Activated naive CD8-positive, alpha-beta T cell treated with anti-CD3 and anti-CD28 coated beads, Interleukin-2, amount 10 ng/mL, durations not matched to agents 7 days and 5 days (primary cell): ENCODE measurements around the gene SYT7. TPM values are rescaled to one million over a fixed set of nuclear protein-coding genes. Genes with fewer than 3 reads are reported as not detected.
"Not testable (repeated sequence)": the region's sequence is repeated elsewhere in the genome, so short reads cannot be mapped to it uniquely, and the experiment has no call there.

Source experiments
- ATAC-seq: fragments of 150-1000 bp; cut with Tn5 transposase; one replicate; pipeline ENCODE4 v1.10.0; 2021; ENCODE audit warnings: low read depth, moderate library complexity
- POLR2A ChIA-PET: fragments of 350-600 bp; sonication (Branson Sonifier 250); formaldehyde crosslinking; loops from one replicate; lab custom pipeline; 2021; ENCODE audit warnings: antibody characterized with exemption; lab: Charles Lee
- DNase-seq: peaks from one replicate; pipeline ENCODE4 v3.0.0; 2021
- H3K27ac Mint-ChIP-seq: one replicate; pipeline ENCODE4 v1.8.0; 2022; ENCODE audit warnings: mild to moderate bottlenecking, mixed read lengths
- H3K27me3 Mint-ChIP-seq: one replicate; pipeline ENCODE4 v1.8.0; 2022; ENCODE audit warnings: mild to moderate bottlenecking, moderate library complexity, mixed read lengths
- H3K36me3 Mint-ChIP-seq: one replicate; pipeline ENCODE4 v1.8.0; 2021; ENCODE audit warnings: mild to moderate bottlenecking, mixed read lengths
- H3K4me1 Mint-ChIP-seq: one replicate; pipeline ENCODE4 v1.8.0; 2021; ENCODE audit warnings: mixed read lengths
- H3K4me3 Mint-ChIP-seq: one replicate; pipeline ENCODE4 v1.8.0; 2022; ENCODE audit warnings: mild to moderate bottlenecking, moderate library complexity, mixed read lengths
- H3K9me3 Mint-ChIP-seq: one replicate; pipeline ENCODE4 v1.8.0; 2021; ENCODE audit warnings: mixed read lengths
- total RNA-seq, 2 experiments: library from RNA; stranded (reverse); gene quantifications; one replicate each; pipeline ENCODE4 v1.2.3, GENCODE V29; 2021

SYT7 gene
- total RNA-seq, 2 experiments from 2014 or later = not detected

DNA sequence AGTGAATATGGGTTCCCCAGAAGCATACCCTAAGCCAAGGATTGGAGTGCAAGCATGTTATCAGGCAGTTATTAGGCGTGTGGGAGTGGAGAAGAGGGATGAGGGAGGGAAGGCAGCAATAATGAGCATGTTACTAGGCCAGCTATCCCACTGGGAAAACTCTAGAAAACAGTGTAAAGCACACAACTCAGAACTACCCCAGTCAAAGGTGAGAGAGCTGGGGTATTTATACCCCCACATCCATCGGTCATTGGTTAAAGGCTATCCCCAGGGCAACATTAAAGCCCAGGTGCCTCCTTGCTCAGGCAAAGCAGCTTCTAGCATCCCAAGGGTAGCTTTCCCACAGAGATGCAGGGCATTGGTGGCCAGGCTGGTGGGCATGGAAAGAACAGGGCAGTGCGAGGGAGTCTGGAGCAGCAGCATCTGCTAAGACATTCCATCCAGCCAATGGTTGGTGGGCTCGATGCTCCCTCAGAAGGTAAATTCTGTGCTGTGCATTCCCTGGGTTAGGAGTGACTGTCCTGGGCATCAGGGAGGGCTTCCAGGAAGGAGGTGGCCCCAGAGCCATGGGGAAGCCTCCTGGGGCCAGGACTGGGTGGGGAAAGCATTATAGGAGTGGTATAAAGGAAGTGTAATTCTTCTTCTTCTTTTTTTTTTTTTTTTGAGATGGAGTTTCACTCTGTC lies 93.4 kb downstream of the SYT7 start:
- POLR2A ChIA-PET = no interaction called here
- Mint-ChIP-seq H3K27me3 (no peaks in the 10 kb centered on the region), H3K36me3 (no peaks in the 10 kb centered on the region), H3K4me1 (no peaks in the 10 kb centered on the region), H3K9me3 (no peaks in the 10 kb centered on the region), H3K4me3 (no peak overlapping the region), H3K27ac (no peak overlapping the region)
- DNase-seq (no peak), ATAC-seq (no peak)

GRCh38 chr11:61486779-61487178 lies 94.1 kb downstream of the SYT7 start:
- Mint-ChIP-seq H3K4me1 (no peaks in the 10 kb centered on the region), H3K36me3 (no peaks in the 10 kb centered on the region), H3K4me3 (no peak overlapping the region), H3K27ac (no peak overlapping the region), H3K27me3 (no peaks in the 10 kb centered on the region), H3K9me3 (no peaks in the 10 kb centered on the region)
- POLR2A ChIA-PET = no interaction called here
- ATAC-seq (no peak), DNase-seq (no peak)

- no peaks in the 10 kb centered on the region for H3K36me3 Mint-ChIP-seq
- ATAC-seq (no peak), DNase-seq (no peak)
- H3K27me3 Mint-ChIP-seq = no peaks in the 10 kb centered on the region
- POLR2A ChIA-PET = no interaction called here
- H3K4me3 Mint-ChIP-seq = no peak overlapping the region
- H3K4me1 Mint-ChIP-seq = no peaks in the 10 kb centered on the region
- no peak overlapping the region for H3K27ac Mint-ChIP-seq
- H3K9me3 Mint-ChIP-seq = no peaks in the 10 kb centered on the region
Measured at GRCh38 chr11:61486011-61486620, 94.8 kb downstream of the SYT7 start.

- H3K36me3 Mint-ChIP-seq = no peaks in the 10 kb centered on the region
- H3K9me3 Mint-ChIP-seq = no peaks in the 10 kb centered on the region
- DNase-seq (no peak), ATAC-seq (no peak)
- H3K4me1 Mint-ChIP-seq = no peaks in the 10 kb centered on the region
- no peaks in the 10 kb centered on the region for H3K27me3 Mint-ChIP-seq
- no peak overlapping the region for H3K4me3 Mint-ChIP-seq
- POLR2A ChIA-PET = no interaction called here
- no peak overlapping the region for H3K27ac Mint-ChIP-seq
Measured at GRCh38 chr11:61485080-61485479, 95.8 kb downstream of the SYT7 start.

- Mint-ChIP-seq H3K27me3 (no peaks in the 10 kb centered on the region), H3K27ac (no peak overlapping the region), H3K4me3 (no peak overlapping the region), H3K9me3 (no peaks in the 10 kb centered on the region), H3K36me3 (no peaks in the 10 kb centered on the region), H3K4me1 (no peaks in the 10 kb centered on the region)
- ATAC-seq = no peak
- POLR2A ChIA-PET = no interaction called here
- DNase-seq = no peak
Measured at GRCh38 chr11:61484541-61484940, 96.3 kb downstream of the SYT7 start.

GRCh38 chr11:61482513-61482912 lies 98.4 kb downstream of the SYT7 start:
- Mint-ChIP-seq H3K36me3 (no peaks in the 10 kb centered on the region), H3K4me1 (peaks cover 5% of the 10 kb centered on the region), H3K27ac (no peak overlapping the region), H3K4me3 (no peak overlapping the region), H3K27me3 (no peaks in the 10 kb centered on the region), H3K9me3 (no peaks in the 10 kb centered on the region)
- ATAC-seq = peak; percentile 55
- peak; percentile 45 for DNase-seq
- POLR2A ChIA-PET = no interaction called here

GRCh38 chr11:61481806-61482205 lies 99.1 kb downstream of the SYT7 start:
- POLR2A ChIA-PET = no interaction called here
- Mint-ChIP-seq H3K4me3 (no peak overlapping the region), H3K9me3 (no peaks in the 10 kb centered on the region), H3K4me1 (peaks cover 5% of the 10 kb centered on the region), H3K27me3 (no peaks in the 10 kb centered on the region), H3K36me3 (no peaks in the 10 kb centered on the region), H3K27ac (no peak overlapping the region)
- no peak for DNase-seq
- no peak for ATAC-seq

- H3K36me3 Mint-ChIP-seq = no peaks in the 10 kb centered on the region
- H3K4me1 Mint-ChIP-seq = peaks cover 5% of the 10 kb centered on the region
- no peak for ATAC-seq
- no peak for DNase-seq
- H3K27me3 Mint-ChIP-seq = no peaks in the 10 kb centered on the region
- POLR2A ChIA-PET = no interaction called here
- H3K27ac Mint-ChIP-seq = no peak overlapping the region
- H3K9me3 Mint-ChIP-seq = no peaks in the 10 kb centered on the region
- H3K4me3 Mint-ChIP-seq = no peak overlapping the region
Measured at GRCh38 chr11:61480994-61481335, 99.9 kb downstream of the SYT7 start.

- POLR2A ChIA-PET = no interaction called here
- H3K4me3 Mint-ChIP-seq = no peak overlapping the region
- no peaks in the 10 kb centered on the region for H3K27me3 Mint-ChIP-seq
- no peaks in the 10 kb centered on the region for H3K9me3 Mint-ChIP-seq
- DNase-seq (no peak), ATAC-seq (no peak)
- H3K4me1 Mint-ChIP-seq = peaks cover 5% of the 10 kb centered on the region
- no peak overlapping the region for H3K27ac Mint-ChIP-seq
- H3K36me3 Mint-ChIP-seq = no peaks in the 10 kb centered on the region
Measured at GRCh38 chr11:61480261-61480993, 100.4 kb downstream of the SYT7 start.

GRCh38 chr11:61479360-61480058 lies 101.4 kb downstream of the SYT7 start:
- not testable (repeated sequence) for H3K27me3 Mint-ChIP-seq, H3K36me3 Mint-ChIP-seq, H3K9me3 Mint-ChIP-seq, H3K4me3 Mint-ChIP-seq, H3K4me1 Mint-ChIP-seq, ATAC-seq, H3K27ac Mint-ChIP-seq, DNase-seq
- POLR2A ChIA-PET = interaction anchor here (1.2 kb wide), 1 partner anchor 37 kb away, joined by 3 read pairs; no protein-coding TSS in a partner anchor

- H3K4me1 Mint-ChIP-seq = peaks cover 7% of the 10 kb centered on the region
- H3K36me3 Mint-ChIP-seq = no peaks in the 10 kb centered on the region
- ATAC-seq (peak; percentile 43), DNase-seq (peak; percentile 72)
- H3K27ac Mint-ChIP-seq = no peak overlapping the region
- no peaks in the 10 kb centered on the region for H3K9me3 Mint-ChIP-seq
- H3K27me3 Mint-ChIP-seq = no peaks in the 10 kb centered on the region
- H3K4me3 Mint-ChIP-seq = no peak overlapping the region
- POLR2A ChIA-PET = interaction anchor here (1.4 kb wide), 1 partner anchor 44 kb away, joined by 3 read pairs; no protein-coding TSS in a partner anchor
Measured at GRCh38 chr11:61477727-61478148, 103.1 kb downstream of the SYT7 start.

GRCh38 chr11:61477126-61477525 lies 103.8 kb downstream of the SYT7 start:
- no peak for DNase-seq
- Mint-ChIP-seq H3K4me1 (peaks cover 7% of the 10 kb centered on the region), H3K27me3 (no peaks in the 10 kb centered on the region), H3K9me3 (no peaks in the 10 kb centered on the region), H3K4me3 (no peak overlapping the region), H3K27ac (no peak overlapping the region), H3K36me3 (no peaks in the 10 kb centered on the region)
- no peak for ATAC-seq
- POLR2A ChIA-PET = interaction anchor here (1.4 kb wide), 1 partner anchor 44 kb away, joined by 3 read pairs; no protein-coding TSS in a partner anchor

- peaks cover 7% of the 10 kb centered on the region for H3K4me1 Mint-ChIP-seq
- H3K36me3 Mint-ChIP-seq = no peaks in the 10 kb centered on the region
- H3K9me3 Mint-ChIP-seq = no peaks in the 10 kb centered on the region
- H3K27me3 Mint-ChIP-seq = no peaks in the 10 kb centered on the region
- ATAC-seq (no peak), DNase-seq (no peak)
- POLR2A ChIA-PET = no interaction called here
- no peak overlapping the region for H3K4me3 Mint-ChIP-seq
- no peak overlapping the region for H3K27ac Mint-ChIP-seq
Measured at GRCh38 chr11:61476371-61476770, 104.5 kb downstream of the SYT7 start.
